ENCODE measurements around the gene CCDC192. TPM values are rescaled to one million over a fixed set of nuclear protein-coding genes. Genes with fewer than 3 reads are reported as not detected.

Gene CCDC192
- total RNA-seq, 4 donors from 2014 or later, result not detected

- Histone ChIP-seq H3K27ac (no peak overlapping the region), H3K4me1 (peaks cover 0 to 12% (median 3%) of the 10 kb centered on the region in 4 donors), H3K27me3 (no peaks in the 10 kb centered on the region), H3K9me3 (no peaks in the 10 kb centered on the region), H3K36me3 (no peaks in the 10 kb centered on the region), H3K4me3 (no peak overlapping the region)
- in situ Hi-C loops (cut with MboI; ENCODE audit: low pct_ligation_motif_present in 1 of 4, low pct_unique_long_range_greater_than_20kb in 1 of 4, low sequenced_read_pairs in 3 of 4) (no loop called here), intact Hi-C loops (cut with DNase I; ENCODE audit: low total_unique reads) (no loop called here)
- 69 to 73% methylated on average over 2 to 3 of the region's 3 CpGs for WGBS, 2 donors (ENCODE audit: low coverage in 1 of 2)
- no peak for DNase-seq
- TF ChIP-seq CTCF (IDR thresholded peaks at IDR 0.05) (no peak), POLR2AphosphoS5 (IDR thresholded peaks at IDR 0.05) (no peak), EP300 (IDR thresholded peaks at IDR 0.05; ENCODE audit: low read depth) (no peak), POLR2A (IDR thresholded peaks at IDR 0.05) (no peak)
Observed at GRCh38 chr5:127826011-127826410, 122.8 kb downstream of the CCDC192 start.

- no peaks in the 10 kb centered on the region for H3K9me3 ChIP-seq
- intact Hi-C loops (cut with DNase I; ENCODE audit: low total_unique reads) (no loop called here), in situ Hi-C loops (cut with MboI; ENCODE audit: low pct_ligation_motif_present in 1 of 4, low pct_unique_long_range_greater_than_20kb in 1 of 4, low sequenced_read_pairs in 3 of 4) (no loop called here)
- H3K36me3 ChIP-seq, result no peaks in the 10 kb centered on the region
- H3K4me1 ChIP-seq, result peaks cover 0 to 7% (median 0%) of the 10 kb centered on the region in 4 donors
- 61 to 70% methylated on average over 5 to 6 of the region's 6 CpGs for WGBS, 2 donors (ENCODE audit: low coverage in 1 of 2)
- TF ChIP-seq CTCF (IDR thresholded peaks at IDR 0.05) (no peak), POLR2AphosphoS5 (IDR thresholded peaks at IDR 0.05) (no peak), EP300 (IDR thresholded peaks at IDR 0.05; ENCODE audit: low read depth) (no peak), POLR2A (IDR thresholded peaks at IDR 0.05) (no peak)
- peak overlapping the region in 1 of 4 donors; percentile 32 for H3K27ac ChIP-seq
- no peaks in the 10 kb centered on the region for H3K27me3 ChIP-seq
- H3K4me3 ChIP-seq, result no peak overlapping the region
- no peak for DNase-seq
Observed at GRCh38 chr5:127827451-127827850, 124.3 kb downstream of the CCDC192 start.

GRCh38 chr5:127830157-127830556, 127.0 kb downstream of the CCDC192 start:
- in situ Hi-C loops (cut with MboI; ENCODE audit: low pct_ligation_motif_present in 1 of 4, low pct_unique_long_range_greater_than_20kb in 1 of 4, low sequenced_read_pairs in 3 of 4), result no loop called here
- H3K4me1 ChIP-seq, result peaks cover 0 to 13% (median 4%) of the 10 kb centered on the region in 4 donors
- no peak for TF ChIP-seq EP300 (IDR thresholded peaks at IDR 0.05; ENCODE audit: low read depth)
- no peak for TF ChIP-seq POLR2A (IDR thresholded peaks at IDR 0.05)
- intact Hi-C loops (cut with DNase I; ENCODE audit: low total_unique reads), result no loop called here
- no peak overlapping the region for H3K4me3 ChIP-seq
- no peaks in the 10 kb centered on the region for H3K9me3 ChIP-seq
- H3K36me3 ChIP-seq, result no peaks in the 10 kb centered on the region
- H3K27me3 ChIP-seq, result no peaks in the 10 kb centered on the region
- no peak overlapping the region for H3K27ac ChIP-seq
- no peak for DNase-seq
- 89 to 93% methylated on average over 2 to 3 of the region's 3 CpGs for WGBS, 2 donors (ENCODE audit: low coverage in 1 of 2)

- no peak overlapping the region for H3K4me3 ChIP-seq
- no peak for DNase-seq
- TF ChIP-seq CTCF (IDR thresholded peaks at IDR 0.05), result no peak
- TF ChIP-seq EP300 (IDR thresholded peaks at IDR 0.05; ENCODE audit: low read depth), result no peak
- no peak for TF ChIP-seq POLR2A (IDR thresholded peaks at IDR 0.05)
- no peak for TF ChIP-seq POLR2AphosphoS5 (IDR thresholded peaks at IDR 0.05)
- no peak overlapping the region for H3K27ac ChIP-seq
- H3K4me1 ChIP-seq, result peaks cover 0 to 13% (median 4%) of the 10 kb centered on the region in 4 donors
- no peaks in the 10 kb centered on the region for H3K9me3 ChIP-seq
- 85 to 86% methylated on average over 5 of the region's 5 CpGs for WGBS, 2 donors (ENCODE audit: low coverage in 1 of 2)
- H3K27me3 ChIP-seq, result no peaks in the 10 kb centered on the region
- in situ Hi-C loops (cut with MboI; ENCODE audit: low pct_ligation_motif_present in 1 of 4, low pct_unique_long_range_greater_than_20kb in 1 of 4, low sequenced_read_pairs in 3 of 4) (no loop called here), intact Hi-C loops (cut with DNase I; ENCODE audit: low total_unique reads) (no loop called here)
- no peaks in the 10 kb centered on the region for H3K36me3 ChIP-seq
Observed at GRCh38 chr5:127830829-127831598, 127.8 kb downstream of the CCDC192 start.

Measured in transverse colon (tissue), 4 donors.